ENCODE data around the gene ASB1.
A peak's percentile ranks its signal among the peaks of the same experiment; 100 is the strongest.

Gene ASB1

DNA sequence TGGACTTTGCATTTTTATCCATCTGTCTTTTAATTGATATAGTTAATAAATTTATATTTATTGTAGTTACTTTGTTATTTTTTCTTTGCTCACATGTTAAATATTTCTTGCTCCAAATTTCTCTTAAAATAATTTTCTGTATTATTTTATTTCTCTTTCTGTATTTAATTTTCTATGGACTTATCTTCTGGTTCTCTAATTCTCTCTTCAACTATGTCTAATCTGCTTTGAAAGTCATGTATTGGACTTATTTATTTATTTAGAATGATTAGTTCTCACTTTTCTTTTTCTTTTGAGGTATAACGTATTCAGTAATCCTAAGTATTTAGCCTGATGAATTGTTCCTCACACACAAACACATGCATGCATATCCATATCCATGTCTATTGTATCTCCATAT, 53.1 kb downstream of the ASB1 start:
- peaks cover 4% of the 10 kb centered on the region for H3K36me3 ChIP-seq (ENCODE audit: control insufficient read depth, insufficient read depth, low read length, severe bottlenecking)
- peaks cover 7% of the 10 kb centered on the region for H3K4me1 ChIP-seq (ENCODE audit: control insufficient read depth, insufficient read depth, low read length)
- DNase-seq (ENCODE audit: low read depth): no peak
- no peaks in the 10 kb centered on the region for H3K27me3 ChIP-seq (replicated peaks; ENCODE audit: control insufficient read depth, insufficient read depth, low read length)
- H3K9me3 ChIP-seq (ENCODE audit: control insufficient read depth, low read length): peaks cover 30% of the 10 kb centered on the region
- H3K9ac ChIP-seq (ENCODE audit: low read length): no peak overlapping the region
- no peak overlapping the region for H3K4me3 ChIP-seq (ENCODE audit: low read length)

DNA sequence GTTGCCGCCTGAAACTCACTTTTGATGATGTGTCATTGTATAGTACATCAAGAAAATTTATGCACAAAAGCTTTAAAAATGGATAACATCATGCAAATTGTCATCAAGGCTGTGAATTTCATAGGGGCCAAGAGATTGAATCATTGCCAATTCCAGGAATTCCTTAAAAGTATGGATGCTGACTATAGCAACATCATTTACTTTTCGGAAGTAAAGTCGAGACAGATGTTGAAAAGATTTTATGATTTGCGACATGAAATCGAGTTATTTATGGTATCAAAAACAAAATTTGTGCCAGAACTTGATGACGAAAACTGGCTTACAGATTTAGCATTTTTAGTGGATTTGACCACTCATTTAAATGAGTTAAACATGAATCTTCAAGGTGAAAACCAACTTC, 56.3 kb downstream of the ASB1 start:
- Histone ChIP-seq H3K4me3 (ENCODE audit: low read length) (no peak overlapping the region), H3K9ac (ENCODE audit: low read length) (no peak overlapping the region), H3K4me1 (ENCODE audit: control insufficient read depth, insufficient read depth, low read length) (no peaks in the 10 kb centered on the region), H3K27me3 (replicated peaks; ENCODE audit: control insufficient read depth, insufficient read depth, low read length) (no peaks in the 10 kb centered on the region), H3K9me3 (ENCODE audit: control insufficient read depth, low read length) (peaks cover 27% of the 10 kb centered on the region), H3K36me3 (ENCODE audit: control insufficient read depth, insufficient read depth, low read length, severe bottlenecking) (peaks cover 4% of the 10 kb centered on the region)
- no peak for DNase-seq (ENCODE audit: low read depth)

DNA sequence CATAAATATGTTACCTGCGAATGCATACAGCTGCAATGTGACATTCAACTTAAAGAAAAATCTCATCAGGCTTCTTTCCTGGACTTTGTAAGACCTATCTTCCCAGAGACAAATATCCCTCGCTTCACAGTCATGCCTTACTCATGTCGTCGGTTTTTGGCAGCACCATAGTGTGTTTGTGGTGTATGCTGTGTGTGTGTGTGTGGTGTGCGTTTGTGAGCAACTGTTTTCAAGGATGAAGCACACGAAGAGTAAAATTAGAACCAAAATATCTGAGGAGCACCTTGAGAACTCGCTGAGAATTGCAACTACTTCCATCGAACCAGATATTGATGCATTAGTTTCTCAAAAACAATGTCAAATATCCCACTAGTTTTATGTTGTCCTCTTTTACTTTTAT, 56.9 kb downstream of the ASB1 start:
- H3K4me1 ChIP-seq (ENCODE audit: control insufficient read depth, insufficient read depth, low read length): peaks cover 2% of the 10 kb centered on the region

DNA sequence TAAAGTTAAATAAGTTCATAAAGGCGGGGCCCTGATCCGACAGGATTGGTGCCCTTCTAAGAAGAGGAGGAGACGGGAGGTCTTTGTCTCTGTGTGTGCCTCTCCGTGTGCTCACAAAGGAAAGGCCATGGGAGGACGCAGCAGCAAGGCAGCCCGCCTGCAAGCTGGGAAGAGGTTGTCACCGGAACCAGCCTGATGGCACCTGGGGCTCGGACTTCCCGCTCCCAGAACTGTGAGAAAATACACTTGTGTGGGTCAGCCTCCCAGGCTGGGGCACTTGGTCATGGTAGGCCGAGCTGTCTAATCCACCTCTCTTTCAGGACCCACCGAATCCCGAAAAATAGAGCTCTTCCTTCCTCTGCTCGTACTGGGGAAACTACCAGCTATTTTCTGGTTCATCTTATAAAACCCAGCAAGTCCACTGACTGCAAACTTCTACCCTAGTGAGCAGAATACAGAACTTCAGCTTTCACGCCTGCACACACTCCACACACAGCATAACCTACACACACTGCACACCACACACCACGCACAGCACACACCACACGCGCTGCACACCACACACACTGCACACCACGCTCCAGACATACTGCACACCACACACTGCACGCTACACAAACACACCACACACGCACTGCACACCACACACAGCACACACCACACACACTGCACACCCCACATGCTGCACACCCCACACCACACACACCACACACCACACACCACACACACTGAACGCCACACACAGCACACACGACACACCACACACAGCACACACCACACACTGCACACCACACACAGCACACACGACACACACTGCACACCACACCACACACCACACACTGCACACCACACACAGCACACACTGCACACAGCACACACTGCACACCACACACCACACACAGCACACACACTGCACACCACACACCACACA, 58.1 kb downstream of the ASB1 start:
- H3K4me1 ChIP-seq (ENCODE audit: control insufficient read depth, insufficient read depth, low read length): peaks cover 2% of the 10 kb centered on the region
- H3K4me3 ChIP-seq (ENCODE audit: low read length): no peak overlapping the region
- H3K9ac ChIP-seq (ENCODE audit: low read length): no peak overlapping the region
- peaks cover 9% of the 10 kb centered on the region for H3K9me3 ChIP-seq (ENCODE audit: control insufficient read depth, low read length)
- H3K27me3 ChIP-seq (replicated peaks; ENCODE audit: control insufficient read depth, insufficient read depth, low read length): no peaks in the 10 kb centered on the region
- DNase-seq (ENCODE audit: low read depth): no peak
- no peaks in the 10 kb centered on the region for H3K36me3 ChIP-seq (ENCODE audit: control insufficient read depth, insufficient read depth, low read length, severe bottlenecking)

More for the DNA sequence above, 56.9 kb downstream of the ASB1 start:
- H3K27me3 ChIP-seq (replicated peaks; ENCODE audit: control insufficient read depth, insufficient read depth, low read length): no peaks in the 10 kb centered on the region
- no peak for DNase-seq (ENCODE audit: low read depth)
- H3K4me3 ChIP-seq (ENCODE audit: low read length): no peak overlapping the region
- H3K9me3 ChIP-seq (ENCODE audit: control insufficient read depth, low read length): peaks cover 20% of the 10 kb centered on the region
- no peak overlapping the region for H3K9ac ChIP-seq (ENCODE audit: low read length)
- H3K36me3 ChIP-seq (ENCODE audit: control insufficient read depth, insufficient read depth, low read length, severe bottlenecking): no peaks in the 10 kb centered on the region

DNA sequence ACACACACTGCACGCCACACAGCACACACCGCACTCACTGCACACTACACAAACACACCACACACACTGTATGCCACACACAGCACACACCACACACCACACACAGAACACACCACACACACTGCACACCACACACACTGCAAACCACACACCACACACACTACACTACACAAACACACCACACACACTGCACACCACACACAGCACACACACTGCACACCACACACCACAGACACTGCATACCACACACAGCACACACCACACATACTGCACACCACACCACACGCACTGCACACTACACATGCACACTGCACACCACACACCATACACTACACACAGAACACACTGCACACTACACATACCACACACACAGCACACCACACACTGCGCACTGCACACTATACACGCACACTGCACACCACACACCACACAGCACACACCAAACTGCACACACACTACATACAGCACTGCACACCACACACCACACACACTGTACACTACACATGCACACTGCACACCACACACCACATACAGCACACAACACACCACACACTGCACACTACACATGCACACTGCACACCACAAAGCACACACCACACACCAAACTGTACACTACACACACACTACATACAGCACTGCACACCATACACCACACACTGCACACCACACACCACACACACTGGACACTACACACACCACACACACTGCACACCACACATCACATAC, 59.6 kb downstream of the ASB1 start:
- no peaks in the 10 kb centered on the region for H3K36me3 ChIP-seq (ENCODE audit: control insufficient read depth, insufficient read depth, low read length, severe bottlenecking)
- H3K9ac ChIP-seq (ENCODE audit: low read length): no peak overlapping the region
- H3K4me3 ChIP-seq (ENCODE audit: low read length): no peak overlapping the region
- H3K9me3 ChIP-seq (ENCODE audit: control insufficient read depth, low read length): no peaks in the 10 kb centered on the region
- H3K4me1 ChIP-seq (ENCODE audit: control insufficient read depth, insufficient read depth, low read length): peaks cover 2% of the 10 kb centered on the region
- H3K27me3 ChIP-seq (replicated peaks; ENCODE audit: control insufficient read depth, insufficient read depth, low read length): no peaks in the 10 kb centered on the region
- DNase-seq (ENCODE audit: low read depth): no peak

DNA sequence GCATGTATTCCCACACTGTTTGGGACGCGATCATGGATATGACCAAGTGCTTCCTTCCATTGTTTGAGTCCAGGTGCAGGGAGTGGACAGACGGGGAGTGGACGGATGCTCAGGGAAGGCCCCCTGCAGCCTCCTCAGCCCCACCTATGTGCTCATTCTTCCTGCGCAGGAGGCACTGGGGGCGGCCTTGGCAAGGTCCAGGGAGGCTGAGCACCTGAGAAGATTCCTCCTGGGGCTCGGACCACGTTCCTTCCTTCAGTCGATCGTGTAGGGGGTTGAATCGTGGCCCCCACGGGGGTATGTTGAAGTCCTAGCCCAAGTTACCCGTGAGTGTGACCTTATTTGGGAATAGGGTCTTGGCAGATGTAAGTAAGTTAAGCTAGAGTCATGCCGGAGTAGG, 60.4 kb downstream of the ASB1 start:
- DNase-seq (ENCODE audit: low read depth): no peak
- Histone ChIP-seq H3K4me1 (ENCODE audit: control insufficient read depth, insufficient read depth, low read length) (peaks cover 2% of the 10 kb centered on the region), H3K36me3 (ENCODE audit: control insufficient read depth, insufficient read depth, low read length, severe bottlenecking) (no peaks in the 10 kb centered on the region), H3K9ac (ENCODE audit: low read length) (no peak overlapping the region), H3K4me3 (ENCODE audit: low read length) (no peak overlapping the region), H3K9me3 (ENCODE audit: control insufficient read depth, low read length) (no peaks in the 10 kb centered on the region), H3K27me3 (replicated peaks; ENCODE audit: control insufficient read depth, insufficient read depth, low read length) (no peaks in the 10 kb centered on the region)

DNA sequence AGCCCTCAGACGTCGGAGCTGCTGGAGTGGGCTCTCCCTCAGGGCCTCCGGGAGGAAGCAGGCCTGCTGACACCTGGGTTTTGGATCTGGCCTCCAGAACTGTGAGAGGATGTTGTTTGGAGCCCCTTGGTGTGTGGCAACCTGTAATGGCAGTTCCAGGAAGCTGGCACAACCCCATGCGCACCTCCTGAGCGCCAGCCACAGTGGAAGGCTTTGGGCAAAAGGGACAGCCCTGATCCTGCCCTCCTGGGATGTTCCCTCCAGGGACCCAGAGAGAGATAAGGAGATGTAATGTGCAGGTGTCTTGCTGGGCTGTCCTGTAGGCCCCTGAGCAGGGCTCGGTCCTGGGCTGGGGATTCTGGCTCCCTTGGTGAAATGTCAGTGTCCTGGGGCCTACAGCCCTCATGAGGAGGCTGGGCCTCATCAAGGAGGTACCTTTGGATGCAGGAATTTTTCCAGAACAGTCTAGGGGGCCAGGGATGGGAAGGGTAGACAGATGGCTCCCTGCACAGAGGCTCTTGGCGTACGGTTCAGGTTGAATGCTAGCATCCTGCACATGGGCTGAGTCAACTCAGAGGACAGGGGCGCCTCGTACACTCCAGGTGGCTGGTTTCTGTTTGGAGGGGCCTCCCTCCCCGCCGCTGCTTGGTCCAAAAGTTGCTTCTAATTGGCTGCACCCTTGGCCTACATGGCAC, 61.1 kb downstream of the ASB1 start:
- Histone ChIP-seq H3K9ac (ENCODE audit: low read length) (no peak overlapping the region), H3K4me3 (ENCODE audit: low read length) (no peak overlapping the region), H3K36me3 (ENCODE audit: control insufficient read depth, insufficient read depth, low read length, severe bottlenecking) (no peaks in the 10 kb centered on the region), H3K27me3 (replicated peaks; ENCODE audit: control insufficient read depth, insufficient read depth, low read length) (no peaks in the 10 kb centered on the region), H3K9me3 (ENCODE audit: control insufficient read depth, low read length) (no peaks in the 10 kb centered on the region), H3K4me1 (ENCODE audit: control insufficient read depth, insufficient read depth, low read length) (peaks cover 2% of the 10 kb centered on the region)
- DNase-seq (ENCODE audit: low read depth): no peak

DNA sequence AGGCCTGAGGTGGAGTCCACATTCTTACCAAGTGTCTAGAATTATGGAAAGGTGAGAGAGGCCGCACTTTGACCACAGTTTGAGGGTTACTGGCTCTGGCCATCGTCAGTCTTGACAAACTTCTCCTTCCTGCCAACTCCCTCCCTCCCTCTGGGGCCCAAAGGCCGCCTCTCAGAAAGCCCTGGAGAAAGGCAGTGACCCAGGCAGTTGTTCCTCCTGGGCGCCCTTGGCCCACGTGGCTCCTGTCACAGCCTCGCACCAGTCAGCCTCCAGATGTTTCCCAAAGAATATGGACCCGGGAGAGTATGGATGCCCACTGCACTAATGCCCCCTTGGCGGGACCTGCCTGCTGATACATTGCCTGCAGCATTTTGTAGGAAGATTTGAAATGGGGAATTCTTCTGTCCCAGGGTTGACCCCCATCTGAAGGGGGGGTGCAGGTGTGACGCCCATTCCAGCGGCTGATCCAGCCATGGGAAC, 61.7 kb downstream of the ASB1 start:
- Histone ChIP-seq H3K9me3 (ENCODE audit: control insufficient read depth, low read length) (no peaks in the 10 kb centered on the region), H3K4me1 (ENCODE audit: control insufficient read depth, insufficient read depth, low read length) (peaks cover 2% of the 10 kb centered on the region), H3K27me3 (replicated peaks; ENCODE audit: control insufficient read depth, insufficient read depth, low read length) (no peaks in the 10 kb centered on the region), H3K36me3 (ENCODE audit: control insufficient read depth, insufficient read depth, low read length, severe bottlenecking) (no peaks in the 10 kb centered on the region), H3K9ac (ENCODE audit: low read length) (no peak overlapping the region), H3K4me3 (ENCODE audit: low read length) (no peak overlapping the region)
- no peak for DNase-seq (ENCODE audit: low read depth)

DNA sequence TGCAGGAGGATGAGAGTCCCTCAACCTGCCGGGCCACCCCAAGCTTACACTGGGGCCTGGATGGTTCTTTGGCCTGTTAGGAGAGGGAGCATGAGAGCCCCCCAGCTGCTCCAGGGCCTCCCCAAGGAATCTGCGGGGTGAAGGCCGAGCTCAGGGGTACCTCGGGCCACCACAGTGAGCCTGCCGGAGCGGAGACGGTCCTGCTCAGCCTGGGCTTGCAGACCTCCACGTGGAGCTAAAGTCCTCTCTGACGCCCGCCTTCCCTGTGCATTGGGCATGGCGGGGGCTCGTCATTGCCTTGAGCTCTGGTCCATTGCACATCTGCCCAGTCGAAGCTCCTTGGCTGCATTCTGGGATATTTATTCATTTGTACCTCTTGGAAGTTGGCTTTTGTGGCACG, 62.7 kb downstream of the ASB1 start:
- no peaks in the 10 kb centered on the region for H3K27me3 ChIP-seq (replicated peaks; ENCODE audit: control insufficient read depth, insufficient read depth, low read length)
- no peaks in the 10 kb centered on the region for H3K36me3 ChIP-seq (ENCODE audit: control insufficient read depth, insufficient read depth, low read length, severe bottlenecking)
- H3K4me1 ChIP-seq (ENCODE audit: control insufficient read depth, insufficient read depth, low read length): peaks cover 2% of the 10 kb centered on the region
- H3K4me3 ChIP-seq (ENCODE audit: low read length): no peak overlapping the region
- H3K9ac ChIP-seq (ENCODE audit: low read length): no peak overlapping the region
- no peaks in the 10 kb centered on the region for H3K9me3 ChIP-seq (ENCODE audit: control insufficient read depth, low read length)
- DNase-seq (ENCODE audit: low read depth): no peak

DNA sequence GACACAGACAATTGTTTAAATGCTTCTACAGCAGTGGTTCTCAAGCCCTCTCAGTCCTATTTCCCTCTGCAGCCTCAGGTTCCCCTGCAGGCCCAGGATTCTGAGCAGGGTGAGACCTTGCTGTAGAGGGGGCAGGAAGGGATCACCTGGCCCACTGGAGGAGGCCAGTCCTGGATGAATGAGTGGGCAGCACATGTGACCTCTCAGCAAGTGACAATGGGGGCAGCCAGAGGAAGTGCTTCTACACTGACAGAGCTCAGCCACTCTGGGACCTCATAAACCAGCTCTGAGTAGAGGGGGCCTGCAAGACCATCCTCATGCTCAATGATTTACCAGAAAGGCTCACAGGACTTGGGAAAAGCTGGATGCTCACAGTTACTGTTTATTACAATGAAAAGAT, 63.2 kb downstream of the ASB1 start:
- H3K9me3 ChIP-seq (ENCODE audit: control insufficient read depth, low read length): no peaks in the 10 kb centered on the region
- no peak overlapping the region for H3K4me3 ChIP-seq (ENCODE audit: low read length)
- H3K4me1 ChIP-seq (ENCODE audit: control insufficient read depth, insufficient read depth, low read length): peaks cover 2% of the 10 kb centered on the region
- H3K27me3 ChIP-seq (replicated peaks; ENCODE audit: control insufficient read depth, insufficient read depth, low read length): no peaks in the 10 kb centered on the region
- no peak for DNase-seq (ENCODE audit: low read depth)
- H3K36me3 ChIP-seq (ENCODE audit: control insufficient read depth, insufficient read depth, low read length, severe bottlenecking): no peaks in the 10 kb centered on the region
- H3K9ac ChIP-seq (ENCODE audit: low read length): no peak overlapping the region

DNA sequence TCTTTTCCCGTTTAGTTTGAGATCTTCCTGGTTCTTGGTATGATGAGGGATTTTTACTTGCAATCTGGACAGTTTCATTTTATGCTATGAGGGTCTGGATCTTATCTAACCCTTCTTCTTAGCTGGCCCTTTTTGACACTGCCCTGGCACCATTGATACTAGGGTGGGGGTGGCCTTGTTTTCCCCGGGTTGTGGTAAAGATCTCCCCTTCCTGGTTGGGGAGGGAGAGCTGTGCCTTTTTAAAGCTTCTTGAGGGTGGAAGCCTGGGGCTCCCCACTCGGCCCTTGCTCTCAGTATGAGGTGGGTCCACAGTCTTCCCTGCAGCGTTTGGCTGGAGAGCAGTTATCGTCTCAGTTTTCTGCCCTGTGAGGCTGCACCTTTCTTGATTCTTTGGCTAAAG, 66.1 kb downstream of the ASB1 start:
- Histone ChIP-seq H3K36me3 (ENCODE audit: control insufficient read depth, insufficient read depth, low read length, severe bottlenecking) (no peaks in the 10 kb centered on the region), H3K9me3 (ENCODE audit: control insufficient read depth, low read length) (no peaks in the 10 kb centered on the region), H3K4me3 (ENCODE audit: low read length) (no peak overlapping the region), H3K27me3 (replicated peaks; ENCODE audit: control insufficient read depth, insufficient read depth, low read length) (no peaks in the 10 kb centered on the region), H3K4me1 (ENCODE audit: control insufficient read depth, insufficient read depth, low read length) (peaks cover 2% of the 10 kb centered on the region), H3K9ac (ENCODE audit: low read length) (peak overlapping the region; percentile 14)
- DNase-seq (ENCODE audit: low read depth): no peak
